ENCODE measurements around the gene USP19.

USP19 gene

DNA sequence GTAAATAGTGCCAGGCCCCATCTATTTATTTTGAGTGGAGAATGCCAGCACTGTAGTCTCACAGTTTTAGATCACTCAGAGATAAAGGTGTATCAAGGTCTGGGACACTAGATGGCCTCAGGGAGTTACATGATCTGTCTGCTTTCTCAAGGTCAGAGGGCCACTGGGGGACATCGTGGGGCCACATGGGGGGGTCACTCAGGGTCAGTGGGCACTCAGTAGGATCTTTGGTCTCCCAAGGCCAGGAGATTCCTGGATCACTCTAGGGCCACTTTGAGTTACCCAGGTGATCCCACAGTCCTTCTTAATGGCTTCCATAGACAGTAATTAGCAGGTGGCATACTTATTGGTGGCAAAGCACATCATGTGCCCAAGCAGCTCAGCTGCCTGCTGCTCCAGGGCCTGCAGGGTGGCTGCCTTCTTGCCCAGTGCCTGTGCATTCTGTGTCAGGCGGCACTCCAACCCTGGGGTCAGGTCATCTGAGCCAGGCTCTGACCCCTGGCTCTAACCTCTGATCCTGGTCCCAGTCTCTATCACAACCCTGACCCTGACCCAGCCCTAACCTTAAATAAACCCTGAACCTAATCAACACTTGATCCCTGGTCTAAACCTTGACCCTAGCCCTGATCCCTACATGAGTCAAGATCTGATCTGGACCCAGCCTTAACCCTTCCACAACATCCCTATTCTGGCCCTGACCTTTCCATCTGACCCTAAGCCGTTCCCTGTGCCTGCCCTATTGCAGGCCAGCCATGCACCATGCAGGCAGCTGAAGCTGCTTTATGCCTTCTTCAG, 14.0 kb upstream of the USP19 start:
- DNase-seq: no peak

DNA sequence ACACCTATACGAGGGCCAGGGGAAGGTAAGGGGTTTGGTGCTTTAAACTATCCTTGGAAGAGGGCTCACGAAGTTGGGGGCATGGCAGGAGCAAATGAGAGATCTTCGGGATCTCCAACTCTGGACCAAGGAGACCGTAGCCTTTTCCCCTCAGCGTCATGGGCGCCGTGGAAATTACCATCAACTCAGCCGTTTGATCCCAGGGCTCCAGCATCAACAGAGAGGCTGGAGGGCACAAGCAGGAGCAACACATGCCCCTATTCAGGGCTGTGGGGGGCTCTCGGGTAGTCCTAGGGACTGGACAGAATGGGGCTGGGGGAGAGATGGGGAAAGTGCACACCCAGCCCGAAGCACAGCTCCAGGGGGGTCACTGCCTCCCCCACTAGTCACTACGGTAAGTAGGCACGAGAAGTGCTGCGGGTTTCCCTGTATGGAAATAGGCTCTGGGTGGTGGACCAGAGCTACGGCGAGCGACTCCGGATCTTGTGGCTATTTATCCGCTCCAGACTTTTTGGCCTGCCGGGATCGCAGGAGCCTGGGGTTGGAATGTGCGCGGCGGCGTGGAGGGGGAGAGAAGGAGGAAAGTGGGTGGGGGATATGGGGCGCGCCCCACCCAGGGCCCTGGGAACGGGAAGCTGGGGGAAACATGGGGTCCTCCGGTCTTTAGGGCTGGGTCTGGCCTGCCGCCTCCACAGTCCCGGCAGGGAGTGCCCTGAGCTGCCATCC, 12.8 kb upstream of the USP19 start:
- peak; percentile 76 for DNase-seq

- DNase-seq: peak; percentile 64
These were observed 12.0 kb upstream of the USP19 start, which contains the start of gene LAMB2 for GRCh38 chr3:49132437-49133225. Gene LAMB2 (minus strand): TSS chr3:49133050. CDS start chr3:49132867, 183 bp downstream.

DNA sequence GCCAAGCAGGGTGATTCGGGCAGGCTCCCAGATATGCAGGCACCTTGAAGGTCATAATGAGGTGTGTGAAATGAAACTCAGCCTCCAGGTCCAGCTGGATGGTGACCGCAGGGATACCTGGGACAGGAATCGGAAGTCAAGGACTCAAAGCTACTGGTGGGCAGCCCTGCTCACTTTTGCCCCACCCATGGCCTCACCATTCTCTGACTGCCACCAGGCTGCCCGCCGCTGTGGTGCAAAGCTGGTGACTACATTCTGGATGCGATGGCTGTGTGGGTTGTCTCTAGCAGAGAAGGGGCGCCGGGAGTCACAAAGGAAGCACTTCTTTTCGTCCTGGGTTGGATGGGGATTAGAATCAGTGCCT, 11.4 kb upstream of the USP19 start:
- DNase-seq: no peak

GRCh38 chr3:49131576-49131975, 11.0 kb upstream of the USP19 start:
- DNase-seq: no peak

GRCh38 chr3:49131040-49131439, 10.4 kb upstream of the USP19 start:
- DNase-seq: no peak

DNA sequence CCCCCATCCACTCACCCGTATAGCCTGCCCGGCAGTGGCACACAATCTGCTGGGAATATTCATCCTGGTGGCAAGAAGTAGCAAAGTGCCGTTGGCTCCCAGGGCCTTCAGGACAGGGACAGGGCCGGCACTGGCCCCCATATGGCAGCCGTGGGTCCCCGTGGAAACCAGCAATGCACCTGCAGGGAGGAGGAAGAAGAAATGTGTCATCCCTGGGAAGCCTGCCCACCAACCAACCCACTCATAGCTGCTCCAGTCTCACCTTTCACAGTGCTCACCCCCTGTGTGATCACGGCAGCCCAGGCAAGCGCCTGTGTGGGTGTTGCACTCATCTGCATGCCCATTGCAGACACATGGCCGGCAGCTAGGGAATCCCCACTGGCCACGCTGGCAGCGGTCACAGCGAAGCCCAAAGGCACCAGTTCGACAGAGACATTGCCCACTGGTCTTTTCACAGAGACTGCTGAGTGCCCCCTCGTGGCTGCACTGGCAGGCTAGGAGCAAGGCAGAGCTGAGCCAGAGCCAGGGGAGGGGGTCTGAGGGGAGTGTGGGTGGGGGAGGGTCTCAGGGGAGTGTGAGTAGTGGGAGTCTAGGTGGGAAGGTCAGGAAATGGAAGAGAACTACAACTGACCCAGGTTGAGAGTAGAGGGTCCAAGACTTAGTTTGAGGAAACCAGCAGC, 4.5 kb upstream of the USP19 start:
- no peak for DNase-seq

- DNase-seq: no peak
These were observed 3.6 kb upstream of the USP19 start for GRCh38 chr3:49124203-49124602.

GRCh38 chr3:49123687-49124086, 3.1 kb upstream of the USP19 start:
- no peak for DNase-seq

- DNase-seq: no peak
These were observed 2.4 kb upstream of the USP19 start for GRCh38 chr3:49122886-49123545.

- DNase-seq: no peak
These were observed 1.8 kb upstream of the USP19 start for GRCh38 chr3:49122451-49122850.

- no peak for DNase-seq
These were observed 1.4 kb upstream of the USP19 start for GRCh38 chr3:49122022-49122421.

- DNase-seq: no peak
These were observed 611 bp upstream of the USP19 start for GRCh38 chr3:49121132-49121736.

DNA sequence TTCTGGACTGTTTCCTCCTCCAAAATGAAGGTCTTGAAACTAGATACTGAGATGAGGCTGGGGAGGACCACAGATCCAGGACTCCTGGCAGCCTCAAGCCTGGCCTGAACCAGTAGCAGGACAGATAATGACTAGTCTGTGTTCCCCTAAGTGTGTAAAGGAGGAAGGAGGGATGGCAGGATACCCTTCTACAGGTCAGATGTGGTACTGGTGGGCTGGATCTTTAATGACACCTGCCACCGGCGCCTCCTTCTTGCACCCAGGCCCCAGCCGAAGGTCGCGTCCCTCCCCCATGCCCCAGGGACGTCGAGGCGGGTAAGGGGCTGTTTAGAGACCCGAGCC, 556 bp downstream of the USP19 start:
- no peak for DNase-seq

- no peak for DNase-seq
These were observed 1.2 kb downstream of the USP19 start for GRCh38 chr3:49119439-49119838.

GRCh38 chr3:49119036-49119435, 1.6 kb downstream of the USP19 start:
- DNase-seq: no peak

GRCh38 chr3:49112262-49112661, 8.4 kb downstream of the USP19 start:
- no peak for DNase-seq

DNA sequence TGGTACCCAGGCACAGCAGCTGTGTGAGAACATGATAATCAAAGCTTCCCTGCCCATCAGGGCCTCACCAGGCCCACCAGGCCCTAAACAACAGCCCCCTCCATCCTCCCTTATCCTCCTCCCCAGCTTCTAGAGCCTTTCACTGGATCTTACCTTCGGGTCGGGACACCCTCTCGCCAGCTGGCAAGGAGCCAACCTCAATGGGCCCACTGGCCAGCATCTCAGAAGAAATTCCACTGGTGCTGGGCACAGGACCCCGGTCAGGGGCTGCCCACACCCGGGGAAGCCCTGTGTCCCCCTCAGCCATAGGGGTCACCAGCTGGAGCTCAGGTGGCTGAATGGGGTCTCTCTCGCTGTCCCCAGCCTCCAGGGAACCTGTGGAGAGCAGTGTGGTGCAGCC, 9.3 kb downstream of the USP19 start:
- DNase-seq: no peak

- DNase-seq: no peak
These were observed 9.8 kb downstream of the USP19 start for GRCh38 chr3:49110780-49111179.

DNA sequence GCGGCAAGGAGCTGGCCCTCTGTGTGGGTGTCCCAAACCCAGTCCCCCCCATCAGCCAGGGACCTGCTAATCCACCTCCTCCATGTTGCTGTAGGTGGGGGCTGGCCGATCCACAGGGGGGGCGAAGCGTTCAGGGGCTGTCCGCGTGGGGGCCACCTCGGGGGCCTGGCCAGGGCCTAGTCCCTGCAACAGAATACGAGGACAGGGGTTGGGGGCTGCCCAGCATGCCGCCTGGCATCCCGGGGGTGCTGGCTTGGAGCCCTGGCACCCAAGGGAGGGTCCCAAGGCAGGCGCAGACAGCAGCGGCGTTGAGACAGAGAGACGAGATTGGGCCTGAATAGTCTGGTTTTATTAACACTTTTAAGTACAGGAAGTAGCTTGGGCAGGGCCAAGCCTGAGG, 12.3 kb downstream of the USP19 start:
- no peak for DNase-seq

DNA sequence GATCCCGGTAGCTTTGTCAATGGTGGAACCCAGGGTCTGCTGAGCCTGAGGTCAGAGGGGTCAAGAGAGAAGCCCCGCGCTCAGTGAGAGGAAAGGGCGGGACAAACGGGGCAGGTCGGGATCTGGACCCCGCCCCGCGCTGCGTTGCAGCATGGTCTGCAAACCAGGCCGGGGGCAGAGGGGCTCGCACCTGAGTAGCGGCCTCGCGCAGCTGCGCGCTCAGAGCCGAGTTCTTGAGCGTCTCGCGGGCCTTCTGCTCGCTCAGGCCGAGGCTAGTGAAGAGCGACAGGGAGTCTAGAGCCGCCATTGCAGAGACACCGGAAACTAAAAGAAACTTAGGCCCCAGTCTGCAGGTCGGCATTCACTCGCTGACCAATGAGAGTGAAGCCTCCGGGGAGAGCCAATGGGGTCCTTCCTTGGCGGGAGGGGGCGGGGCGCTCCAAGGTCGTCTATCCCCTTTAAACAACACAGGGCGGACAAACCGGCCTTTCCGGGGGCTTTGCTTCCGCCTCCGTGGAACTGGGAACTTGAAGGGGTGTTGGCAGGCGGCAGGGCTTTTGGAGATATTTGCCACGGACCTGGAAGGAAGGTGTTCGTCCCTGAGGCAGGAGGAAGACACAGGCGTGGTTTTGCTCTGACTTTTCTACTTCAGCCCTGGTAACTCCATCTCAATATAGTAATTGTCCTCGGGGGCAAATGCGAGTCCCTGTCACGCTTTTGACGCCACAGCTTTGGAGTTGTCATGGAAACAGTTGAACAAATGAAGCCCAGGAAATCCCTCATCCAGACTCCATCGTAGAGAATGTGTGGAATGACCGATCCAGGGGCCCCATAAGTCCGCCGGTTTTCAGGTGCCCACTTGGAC, 16.0 kb downstream of the USP19 start, which contains the start of gene QARS1:
QARS1 (minus strand) TSS at position 331 of the 865 bp plus-strand sequence; CDS start at position 307, 24 bp downstream.
- peak; percentile 75 for DNase-seq
